Transverse colon (tissue), 4 donors: ENCODE measurements around the gene KLHDC3. TPM values are rescaled to one million over a fixed set of nuclear protein-coding genes. Genes with fewer than 3 reads are reported as not detected.

Experiments used
- DNase-seq: peaks from one replicate; pipeline ENCODE4 v3.0.0-alpha.2; 2019
- H3K27ac ChIP-seq, 4 donors: fragments of 200-600 bp; sonication (generic); 2 replicates each; pipeline ENCODE4 v1.5.1; 2016 to 2018; ENCODE audit warnings: inconsistent platforms in 4 of 4
- H3K27me3 ChIP-seq: fragments of 200-600 bp; sonication (generic); 2 replicates; pipeline ENCODE4 v1.5.1; 2017; ENCODE audit warnings: inconsistent platforms
- H3K36me3 ChIP-seq, 4 donors: fragments of 200-600 bp; sonication (generic); 2 replicates each; pipeline ENCODE4 v1.5.1; 2017 to 2019; ENCODE audit warnings: inconsistent platforms in 4 of 4
- H3K4me1 ChIP-seq, 4 donors: fragments of 200-600 bp; sonication (generic); 2 replicates each; pipeline ENCODE4 v1.5.1; 2017 to 2020; ENCODE audit warnings: inconsistent platforms in 4 of 4
- H3K4me3 ChIP-seq, 4 donors: fragments of 200-600 bp; sonication (generic); 1 replicate in 1 of 4; 2 replicates in 3 of 4; pipeline versions ENCODE4 v1.5.1 to v1.6.1; 2017 to 2019; ENCODE audit warnings: inconsistent platforms in 4 of 4
- H3K9me3 ChIP-seq, 2 donors: fragments of 200-600 bp; sonication (generic); 2 replicates each; pipeline ENCODE4 v1.5.1; 2017 to 2019; ENCODE audit warnings: inconsistent platforms in 2 of 2
- CTCF ChIP-seq, 5 experiments: fragments of 200-600 bp in 3 of 5; fragments of 450-650 bp in 2 of 5; sonication (generic) in 3 of 5; IDR thresholded peaks; 1 replicate in 2 of 5; 2 replicates in 3 of 5; pipeline ENCODE4 v1.5.1; 2016 to 2017; ENCODE audit warnings: antibody characterized with exemption in 5 of 5, inconsistent platforms in 3 of 5, mild to moderate bottlenecking in 2 of 5, moderate library complexity in 1 of 5
- EP300 ChIP-seq: sonication (generic); formaldehyde crosslinking; IDR thresholded peaks from one replicate; pipeline ENCODE4 v1.6.1; 2017; ENCODE audit warnings: antibody characterized with exemption, low read depth
- POLR2A ChIP-seq: fragments of 450-650 bp; IDR thresholded peaks from one replicate; pipeline ENCODE4 v1.6.1; 2016; ENCODE audit warnings: antibody characterized with exemption, mild to moderate bottlenecking, moderate library complexity
- POLR2AphosphoS5 ChIP-seq, 3 donors: sonication (generic); formaldehyde crosslinking; IDR thresholded peaks; one replicate each; pipeline ENCODE4 v1.6.1; 2016; ENCODE audit warnings: antibody characterized with exemption in 3 of 3
- WGBS, 2 donors: methylation state at CpG; one replicate each; pipeline ENCODE4 v1.1.5; 2018; ENCODE audit warnings: low coverage in 1 of 2; 5-methylcytosine and 5-hydroxymethylcytosine counted together
- in situ Hi-C, 4 donors: fragments of 200-750 bp; cut with MboI; loops; one replicate each; pipeline versions ENCODE4 v1.15.0 to v1.15.1; 2017; ENCODE audit warnings: low sequenced_read_pairs in 3 of 4, low pct_ligation_motif_present in 1 of 4, low pct_unique_long_range_greater_than_20kb in 1 of 4
- intact Hi-C: fragments of 100-400 bp; cut with DNase I; formaldehyde crosslinking; loops from one replicate; pipeline ENCODE4 v1.15.1; 2023; ENCODE audit warnings: low total_unique reads
- total RNA-seq, 4 donors: library from RNA; depleted of rRNA; stranded (reverse); fragments of >200 nt; gene quantifications; one replicate each; pipeline ENCODE4 v1.1.0, GENCODE V29; 2016

The KLHDC3 gene
- total RNA-seq, 4 donors from 2014 or later, result 54.6 to 67.3 (median 63.2) TPM

- Histone ChIP-seq H3K36me3 (peaks cover 0 to 9% (median 4%) of the 10 kb centered on the region in 4 donors), H3K27ac (peak overlapping the region; percentile 89 to 95 (median 92)), H3K27me3 (no peaks in the 10 kb centered on the region), H3K4me1 (peaks cover 17 to 33% (median 29%) of the 10 kb centered on the region in 4 donors), H3K4me3 (peak overlapping the region in 3 of 4 donors; percentile 68 to 81 (median 68)), H3K9me3 (no peaks in the 10 kb centered on the region)
- no peak for TF ChIP-seq POLR2AphosphoS5 (IDR thresholded peaks at IDR 0.05)
- no peak for TF ChIP-seq POLR2A
- TF ChIP-seq CTCF (IDR thresholded peaks at IDR 0.05), result no peak
- TF ChIP-seq EP300, result no peak
- 46 to 69% methylated on average over 2 to 12 of the region's 12 CpGs for WGBS, 2 donors
- no peak for DNase-seq
- intact Hi-C loops, result no loop called here
- in situ Hi-C loops, result no loop called here
Measured at GRCh38 chr6:43060755-43061633, 46.9 kb downstream of the KLHDC3 start.

- DNase-seq, result no peak
- H3K36me3 ChIP-seq, result peaks cover 0 to 17% (median 5%) of the 10 kb centered on the region in 4 donors
- in situ Hi-C loops, result no loop called here
Measured at GRCh38 chr6:43061861-43062260, 47.8 kb downstream of the KLHDC3 start.

GRCh38 chr6:43062818-43063217, 48.8 kb downstream of the KLHDC3 start:
- intact Hi-C loops, result no loop called here
- no peak for DNase-seq
- H3K36me3 ChIP-seq, result peaks cover 0 to 19% (median 5%) of the 10 kb centered on the region in 4 donors
- H3K27me3 ChIP-seq, result no peaks in the 10 kb centered on the region
- TF ChIP-seq CTCF (IDR thresholded peaks at IDR 0.05) (no peak), POLR2A (no peak), POLR2AphosphoS5 (IDR thresholded peaks at IDR 0.05) (no peak), EP300 (no peak)
- H3K4me3 ChIP-seq, result no peak overlapping the region
- no peak overlapping the region for H3K27ac ChIP-seq
- H3K4me1 ChIP-seq, result peaks cover 17 to 33% (median 28%) of the 10 kb centered on the region in 4 donors
- WGBS, 2 donors, result 87 to 93% methylated on average over 7 to 8 of the region's 12 CpGs
- no peaks in the 10 kb centered on the region for H3K9me3 ChIP-seq
- in situ Hi-C loops, result no loop called here

More at GRCh38 chr6:43061861-43062260, 47.8 kb downstream of the KLHDC3 start:
- peaks cover 17 to 33% (median 29%) of the 10 kb centered on the region in 4 donors for H3K4me1 ChIP-seq
- intact Hi-C loops, result no loop called here
- H3K27me3 ChIP-seq, result no peaks in the 10 kb centered on the region
- no peaks in the 10 kb centered on the region for H3K9me3 ChIP-seq
- peak overlapping the region in 2 of 4 donors; percentile 89 to 92 for H3K27ac ChIP-seq
- WGBS, 2 donors, result 25 to 60% methylated on average over 1 to 2 of the region's 2 CpGs
- TF ChIP-seq EP300 (no peak), POLR2A (no peak), POLR2AphosphoS5 (IDR thresholded peaks at IDR 0.05) (no peak), CTCF (IDR thresholded peaks at IDR 0.05) (no peak)
- H3K4me3 ChIP-seq, result peak overlapping the region in 2 of 4 donors; percentile 68 to 81

- in situ Hi-C loops, result no loop called here
- TF ChIP-seq POLR2AphosphoS5 (IDR thresholded peaks at IDR 0.05) (no peak), CTCF (IDR thresholded peaks at IDR 0.05) (peak; percentile 34 to 46 (median 37)), POLR2A (no peak), EP300 (no peak)
- no peak overlapping the region for H3K4me3 ChIP-seq
- peaks cover 0 to 37% (median 7%) of the 10 kb centered on the region in 4 donors for H3K36me3 ChIP-seq
- intact Hi-C loops, result loop anchor here (5.0 kb wide), 1 partner anchor 1222 kb away; no protein-coding TSS in a partner anchor
- H3K27me3 ChIP-seq, result no peaks in the 10 kb centered on the region
- WGBS, 2 donors, result 59% methylated on average over 6 of the region's 6 CpGs; no CpG with 5 or more reads in 1 of the 2 donors
- DNase-seq, result no peak
- H3K4me1 ChIP-seq, result no peaks in the 10 kb centered on the region
- no peak overlapping the region for H3K27ac ChIP-seq
- no peaks in the 10 kb centered on the region for H3K9me3 ChIP-seq
Measured at GRCh38 chr6:43070028-43070632, 56.1 kb downstream of the KLHDC3 start.
